Esophagus mucosa (tissue), 1 donor: Measurements from ENCODE around the gene CHMP4A. TPM values are rescaled to one million over a fixed set of nuclear protein-coding genes. Genes with fewer than 3 reads are reported as not detected.
"Not testable (repeated sequence)": the region's sequence is repeated elsewhere in the genome, so short reads cannot be mapped to it uniquely, and the experiment has no call there.

ENCODE experiments used
- ATAC-seq: fragments of 200-7000 bp; cut with Tn5 transposase; one replicate; pipeline ENCODE4 v1.9.1; 2020
- total RNA-seq: library from RNA; stranded (reverse); gene quantifications from one replicate; pipeline ENCODE4 v1.2.4, GENCODE V29; 2023
- donor health status: DM: yes; HTN: yes; CAD: no.

CHMP4A gene
- total RNA-seq, 1 donor from 2014 or later: 49.0 TPM

DNA sequence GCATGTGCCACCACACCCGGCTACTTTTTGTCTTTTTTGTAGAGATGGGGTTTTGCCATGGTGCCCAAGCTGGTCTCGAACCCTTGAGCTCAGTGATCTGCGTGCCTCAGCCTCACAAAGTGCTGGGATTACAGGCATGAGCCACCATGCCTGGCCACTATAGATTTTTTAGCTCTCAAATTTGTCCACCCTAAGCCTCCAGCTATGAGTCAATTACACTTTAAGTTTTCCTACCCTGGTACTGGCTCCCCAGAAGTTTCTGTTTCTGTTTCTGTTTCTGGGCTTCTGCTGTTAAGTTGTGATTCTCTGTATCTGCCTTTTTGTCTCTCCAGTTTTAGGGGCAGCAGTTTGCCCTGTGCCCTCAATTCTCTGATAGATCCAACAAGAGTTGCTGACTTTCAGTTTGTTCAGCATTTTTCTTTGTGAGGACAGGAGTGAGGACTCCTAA is 33.5 kb upstream of the CHMP4A start:
- no peak for ATAC-seq

DNA sequence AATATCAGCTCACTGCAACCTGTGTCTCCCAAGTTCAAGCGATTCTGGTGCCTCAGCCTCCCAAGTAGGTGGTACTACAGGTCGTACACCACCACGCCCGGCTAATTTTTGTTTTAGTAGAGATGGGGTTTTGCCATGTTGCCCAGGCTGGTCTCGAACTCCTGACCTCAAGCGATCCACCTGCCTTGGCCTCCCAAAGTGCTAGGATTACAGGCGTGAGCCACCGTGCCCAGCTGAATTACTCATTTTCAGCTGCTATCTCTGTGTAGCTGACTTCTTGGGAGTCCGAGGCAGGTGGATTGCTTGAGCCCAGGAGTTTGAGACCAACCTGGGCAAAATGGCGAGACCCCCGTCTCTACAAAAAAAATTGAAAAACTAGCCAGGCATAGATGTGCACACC is 32.1 kb upstream of the CHMP4A start:
- ATAC-seq: not testable (repeated sequence)

GRCh38 chr14:24243336-24243836 is 30.1 kb upstream of the CHMP4A start:
- peak; percentile 5 for ATAC-seq

DNA sequence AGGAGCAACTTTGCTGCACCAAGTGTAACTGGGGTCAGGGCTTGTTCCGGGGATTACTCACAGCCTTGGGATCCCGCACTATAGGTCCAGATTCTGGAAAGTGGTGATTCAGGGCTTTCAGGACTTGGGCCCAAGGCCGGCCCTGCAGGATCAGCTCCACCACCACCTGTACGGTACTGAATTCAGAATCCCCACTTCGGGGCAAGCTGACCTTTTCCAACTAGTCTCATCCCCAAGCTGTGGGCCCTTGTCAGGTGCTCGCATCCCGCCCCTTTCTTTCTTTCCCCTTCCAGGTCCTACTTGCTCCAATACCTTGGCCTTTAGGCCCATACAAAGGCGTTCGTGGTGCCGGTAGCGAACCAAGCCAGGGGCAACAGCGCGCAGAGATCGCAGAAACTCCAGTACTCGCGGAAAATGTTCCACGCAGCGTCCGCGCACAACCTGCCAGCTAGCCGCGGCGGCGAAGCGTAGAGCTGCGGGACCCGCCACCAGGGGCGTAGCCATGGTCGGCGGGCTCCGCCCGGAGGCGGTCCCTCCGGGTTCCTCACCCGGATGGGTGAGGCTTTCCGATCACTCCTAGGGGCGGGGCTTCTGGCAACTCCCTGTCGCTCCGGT is 28.6 kb upstream of the CHMP4A start:
- peak; percentile 69 for ATAC-seq

GRCh38 chr14:24240110-24240918 is 27.0 kb upstream of the CHMP4A start:
- no peak for ATAC-seq

- no peak for ATAC-seq
Observed at GRCh38 chr14:24238527-24239037, 25.3 kb upstream of the CHMP4A start.

DNA sequence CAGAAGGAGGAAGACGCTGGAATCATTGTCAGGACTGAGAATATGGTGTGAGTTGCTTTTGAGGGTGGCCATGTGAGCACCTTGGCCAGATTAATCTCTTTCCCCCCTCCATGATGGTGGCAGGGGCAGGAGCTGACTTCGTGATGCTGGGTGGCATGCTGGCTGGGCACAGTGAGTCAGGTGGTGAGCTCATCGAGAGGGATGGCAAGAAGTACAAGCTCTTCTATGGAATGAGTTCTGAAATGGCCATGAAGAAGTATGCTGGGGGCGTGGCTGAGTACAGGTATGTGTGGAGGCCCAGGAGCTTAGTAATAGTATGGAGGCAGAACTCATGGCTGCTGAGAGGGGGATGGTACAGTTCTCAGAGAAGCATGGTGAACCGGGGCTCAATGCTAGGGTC is 24.8 kb upstream of the CHMP4A start:
- ATAC-seq: peak; percentile 2

- ATAC-seq: no peak
Observed at GRCh38 chr14:24237463-24237955, 24.2 kb upstream of the CHMP4A start.

- ATAC-seq: no peak
Observed at GRCh38 chr14:24236689-24237462, 23.6 kb upstream of the CHMP4A start.

- no peak for ATAC-seq
Observed at GRCh38 chr14:24235804-24236688, 22.8 kb upstream of the CHMP4A start.

GRCh38 chr14:24234095-24235005 is 21.1 kb upstream of the CHMP4A start:
- no peak for ATAC-seq

GRCh38 chr14:24233538-24233866 is 20.2 kb upstream of the CHMP4A start:
- ATAC-seq: no peak

DNA sequence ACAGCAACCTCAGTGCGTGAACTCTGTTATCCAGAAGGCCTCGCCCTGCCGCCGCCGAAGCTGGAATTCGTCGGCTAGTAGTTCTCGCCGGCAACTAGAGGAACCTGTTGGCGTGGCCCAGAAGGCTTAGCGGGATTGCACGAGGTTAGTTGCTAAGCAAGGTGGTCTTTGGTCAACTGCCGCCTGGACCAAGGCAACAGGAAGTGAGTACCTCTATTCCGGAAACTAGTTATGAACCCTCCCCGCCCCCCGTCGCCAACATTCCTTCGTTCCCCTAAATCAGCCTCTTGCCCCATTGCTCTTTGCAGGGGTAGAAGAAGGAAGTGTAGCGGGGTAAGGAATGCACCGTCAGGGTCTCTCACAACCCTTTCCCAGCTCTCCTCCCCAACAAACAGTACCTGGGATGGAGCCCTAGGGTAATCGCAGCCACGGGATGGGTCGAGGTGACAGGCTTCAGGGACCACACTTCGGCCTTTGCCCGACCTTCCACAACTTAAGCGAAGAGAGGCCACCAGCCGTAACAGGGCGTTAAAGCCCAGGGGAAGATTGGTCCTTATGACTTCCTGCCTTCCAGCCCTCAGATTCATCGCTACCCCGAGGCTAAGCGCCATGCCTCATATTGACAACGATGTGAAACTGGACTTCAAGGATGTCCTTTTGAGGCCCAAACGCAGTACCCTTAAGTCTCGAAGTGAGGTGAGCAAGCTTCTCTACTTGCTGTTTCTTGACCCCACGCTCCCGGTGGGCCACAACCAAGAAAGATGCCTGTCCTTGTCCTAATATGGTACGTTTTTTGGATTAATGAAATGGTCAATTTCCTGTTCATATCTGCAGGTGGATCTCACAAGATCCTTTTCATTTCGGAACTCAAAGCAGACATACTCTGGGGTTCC is 19.6 kb upstream of the CHMP4A start, which contains the start of gene GMPR2:
TSS of gene GMPR2 (plus strand) at position 285 of the 893 bp plus-strand sequence. CDS start at position 610, 325 bp downstream.
- peak; percentile 14 for ATAC-seq

- peak; percentile 69 for ATAC-seq
Observed at GRCh38 chr14:24232121-24232644, 18.9 kb upstream of the CHMP4A start, which contains the start of gene NEDD8. NEDD8 (minus strand) TSS chr14:24232367; CDS start chr14:24232267, 100 bp downstream.

GRCh38 chr14:24231263-24232120 is 18.2 kb upstream of the CHMP4A start:
- peak; percentile 47 for ATAC-seq

GRCh38 chr14:24228902-24229301 is 15.6 kb upstream of the CHMP4A start:
- ATAC-seq: no peak

GRCh38 chr14:24226473-24226872 is 13.2 kb upstream of the CHMP4A start:
- ATAC-seq: no peak

GRCh38 chr14:24224618-24225071 is 11.4 kb upstream of the CHMP4A start:
- ATAC-seq: no peak
